ENCODE measurements around the gene RASA1. TPM values are rescaled to one million over a fixed set of nuclear protein-coding genes. Genes with fewer than 3 reads are reported as not detected.

RASA1 gene
- polyA plus RNA-seq, 3 donors = 2.1 to 20.1 (median 4.0) TPM

DNA sequence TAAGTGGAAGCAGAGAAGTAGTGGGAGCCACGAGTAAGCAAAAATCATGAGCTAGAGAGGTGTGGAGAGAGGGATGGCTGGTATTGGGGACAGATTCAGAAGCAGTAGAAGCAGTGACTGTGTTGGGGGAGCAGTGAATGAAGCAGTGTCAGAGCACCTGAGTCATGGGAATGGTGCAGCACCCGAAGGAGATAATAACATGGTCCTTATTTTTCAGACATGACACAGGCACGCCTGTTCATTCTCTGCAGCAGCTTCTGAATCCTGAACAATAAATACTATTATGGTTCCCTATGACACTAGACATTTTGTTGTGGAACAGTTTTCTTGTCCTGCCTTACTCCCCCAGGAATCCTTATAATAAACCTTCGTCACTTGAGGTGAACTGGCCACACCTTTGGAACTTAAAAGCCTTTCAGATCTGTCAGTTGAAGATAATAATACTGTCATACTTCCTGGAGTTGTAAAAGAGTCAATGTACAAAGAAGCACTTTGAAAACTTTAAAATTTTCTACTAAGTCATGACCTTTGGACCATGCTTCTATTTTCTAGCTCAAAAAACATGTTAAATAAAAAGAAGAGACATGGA lies 7.0 kb upstream of the RASA1 start:
- no peak for DNase-seq
- H3K4me1 ChIP-seq (ENCODE audit: control insufficient read depth in 1 of 2, insufficient read depth in 2 of 2, low read length in 2 of 2) = peaks cover 0 to 12% of the 10 kb centered on the region in 2 donors
- H3K9me3 Mint-ChIP-seq = no peaks in the 10 kb centered on the region
- H3K36me3 ChIP-seq (replicated peaks in 1 of 2; ENCODE audit: control insufficient read depth in 1 of 2, insufficient read depth in 2 of 2, low read length in 2 of 2) = no peaks in the 10 kb centered on the region
- TF ChIP-seq, protein P1, sequence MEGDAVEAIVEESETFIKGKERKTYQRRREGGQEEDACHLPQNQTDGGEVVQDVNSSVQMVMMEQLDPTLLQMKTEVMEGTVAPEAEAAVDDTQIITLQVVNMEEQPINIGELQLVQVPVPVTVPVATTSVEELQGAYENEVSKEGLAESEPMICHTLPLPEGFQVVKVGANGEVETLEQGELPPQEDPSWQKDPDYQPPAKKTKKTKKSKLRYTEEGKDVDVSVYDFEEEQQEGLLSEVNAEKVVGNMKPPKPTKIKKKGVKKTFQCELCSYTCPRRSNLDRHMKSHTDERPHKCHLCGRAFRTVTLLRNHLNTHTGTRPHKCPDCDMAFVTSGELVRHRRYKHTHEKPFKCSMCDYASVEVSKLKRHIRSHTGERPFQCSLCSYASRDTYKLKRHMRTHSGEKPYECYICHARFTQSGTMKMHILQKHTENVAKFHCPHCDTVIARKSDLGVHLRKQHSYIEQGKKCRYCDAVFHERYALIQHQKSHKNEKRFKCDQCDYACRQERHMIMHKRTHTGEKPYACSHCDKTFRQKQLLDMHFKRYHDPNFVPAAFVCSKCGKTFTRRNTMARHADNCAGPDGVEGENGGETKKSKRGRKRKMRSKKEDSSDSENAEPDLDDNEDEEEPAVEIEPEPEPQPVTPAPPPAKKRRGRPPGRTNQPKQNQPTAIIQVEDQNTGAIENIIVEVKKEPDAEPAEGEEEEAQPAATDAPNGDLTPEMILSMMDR (IDR thresholded peaks at IDR 0.05) = no peak
- H3K27ac ChIP-seq (ENCODE audit: low read depth in 1 of 2, low read length in 2 of 2) = no peak overlapping the region
- H3K36me3 Mint-ChIP-seq = no peaks in the 10 kb centered on the region
- H3K79me2 ChIP-seq (ENCODE audit: insufficient read depth, low read length) = no peaks in the 10 kb centered on the region
- H3K27me3 ChIP-seq (ENCODE audit: control insufficient read depth in 2 of 2, insufficient read depth in 2 of 2, low read length in 2 of 2) = no peaks in the 10 kb centered on the region
- H3K4me1 Mint-ChIP-seq = peaks cover 16% of the 10 kb centered on the region
- intact Hi-C loops (cut with micrococcal nuclease) = loop anchor here (10.0 kb wide), 1 partner anchor 154 kb away; the partner anchor contains the start of gene CCNH (in 2 of the 2)
- no peak overlapping the region for H3K4me2 ChIP-seq (replicated peaks; ENCODE audit: extremely low read depth, low read length, poor library complexity, severe bottlenecking)
- no peak overlapping the region for H3K4me3 Mint-ChIP-seq
- WGBS (ENCODE audit: insufficient coverage) = 90% methylated on average over 3 of the region's 4 CpGs
- no peak overlapping the region for H3K27ac Mint-ChIP-seq
- H4K20me1 ChIP-seq (ENCODE audit: insufficient read depth, low read length) = no peaks in the 10 kb centered on the region
- peak overlapping the region; percentile 19 for H2AFZ ChIP-seq (ENCODE audit: insufficient read depth, low read depth, low read length, poor library complexity, severe bottlenecking)
- H3K9me3 ChIP-seq (replicated peaks in 1 of 2; ENCODE audit: control insufficient read depth in 1 of 2, insufficient read depth in 1 of 2, low read length in 2 of 2) = no peaks in the 10 kb centered on the region
- H3K9ac ChIP-seq (ENCODE audit: insufficient read depth, low read length, poor library complexity, severe bottlenecking) = no peak overlapping the region
- H3K27me3 Mint-ChIP-seq (ENCODE audit: low read depth in 3 of 3) = peaks cover 0 to 2% (median 1%) of the 10 kb centered on the region in 3 donors
- no peak overlapping the region for H3K4me3 ChIP-seq (replicated peaks in 1 of 3; ENCODE audit: low read depth in 2 of 3, low read length in 3 of 3)

DNA sequence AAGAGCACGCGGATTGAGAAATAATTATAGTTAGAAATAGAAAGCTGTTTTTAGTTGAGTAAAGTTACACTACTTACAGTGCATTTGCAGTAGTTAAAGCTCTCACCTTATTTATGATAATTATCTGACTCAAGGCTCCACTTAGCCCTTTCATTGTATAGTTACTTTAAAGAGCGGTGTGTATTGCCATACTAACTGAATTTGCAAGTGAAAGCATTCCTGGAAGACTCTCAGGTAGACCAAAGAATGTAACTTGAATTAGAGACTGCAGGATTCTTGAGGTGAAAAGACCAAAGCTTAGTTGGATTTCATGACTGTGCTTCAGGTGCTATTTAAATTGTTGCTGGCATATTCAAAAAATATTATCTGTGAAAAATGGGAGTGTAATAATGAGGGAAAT lies 4.2 kb upstream of the RASA1 start:
- intact Hi-C loops (cut with micrococcal nuclease) = loop anchor here (10.0 kb wide), 1 partner anchor 151 kb away; the partner anchor contains the start of gene CCNH (in 2 of the 2)

More for the DNA sequence above, 4.2 kb upstream of the RASA1 start:
- H3K36me3 Mint-ChIP-seq = no peaks in the 10 kb centered on the region
- Histone ChIP-seq H3K4me2 (replicated peaks; ENCODE audit: extremely low read depth, low read length, poor library complexity, severe bottlenecking) (no peak overlapping the region), H3K9me3 (replicated peaks in 1 of 2; ENCODE audit: control insufficient read depth in 1 of 2, insufficient read depth in 1 of 2, low read length in 2 of 2) (no peaks in the 10 kb centered on the region), H4K20me1 (ENCODE audit: insufficient read depth, low read length) (no peaks in the 10 kb centered on the region), H3K79me2 (ENCODE audit: insufficient read depth, low read length) (peaks cover 5% of the 10 kb centered on the region), H3K27me3 (ENCODE audit: control insufficient read depth in 2 of 2, insufficient read depth in 2 of 2, low read length in 2 of 2) (no peaks in the 10 kb centered on the region), H2AFZ (ENCODE audit: insufficient read depth, low read depth, low read length, poor library complexity, severe bottlenecking) (peak overlapping the region; percentile 14), H3K36me3 (replicated peaks in 1 of 2; ENCODE audit: control insufficient read depth in 1 of 2, insufficient read depth in 2 of 2, low read length in 2 of 2) (no peaks in the 10 kb centered on the region), H3K4me3 (replicated peaks in 1 of 3; ENCODE audit: low read depth in 2 of 3, low read length in 3 of 3) (no peak overlapping the region), H3K27ac (ENCODE audit: low read depth in 1 of 2, low read length in 2 of 2) (no peak overlapping the region), H3K9ac (ENCODE audit: insufficient read depth, low read length, poor library complexity, severe bottlenecking) (no peak overlapping the region), H3K4me1 (ENCODE audit: control insufficient read depth in 1 of 2, insufficient read depth in 2 of 2, low read length in 2 of 2) (peaks cover 4 to 19% of the 10 kb centered on the region in 2 donors)
- TF ChIP-seq, protein P1 (IDR thresholded peaks at IDR 0.05) = no peak
- H3K27me3 Mint-ChIP-seq (ENCODE audit: low read depth in 3 of 3) = peaks cover 0 to 2% (median 0%) of the 10 kb centered on the region in 3 donors
- WGBS (ENCODE audit: insufficient coverage) = 100% methylated on average over 1 of the region's 3 CpGs
- H3K4me1 Mint-ChIP-seq = peaks cover 23% of the 10 kb centered on the region
- H3K4me3 Mint-ChIP-seq = no peak overlapping the region
- H3K27ac Mint-ChIP-seq = peak overlapping the region in 1 of 7 donors; percentile 15
- DNase-seq = no peak
- H3K9me3 Mint-ChIP-seq = no peaks in the 10 kb centered on the region
